GM23248 (cell line): ENCODE results near the gene CHIT1.

ENCODE experiments used
- EZH2 ChIP-seq: fragments of 200-600 bp; sonication (generic); IDR thresholded peaks from 2 replicates; pipeline ENCODE4 v1.6.1; 2018; ENCODE audit warnings: antibody characterized with exemption, mild to moderate bottlenecking; ENCODE audit not compliant: insufficient read depth, poor library complexity, severe bottlenecking
- EZH2phosphoT487 ChIP-seq: fragments of 200-600 bp; sonication (generic); IDR thresholded peaks from 2 replicates; pipeline ENCODE4 v1.6.1; 2018; ENCODE audit warnings: antibody characterized with exemption, moderate library complexity, mild to moderate bottlenecking, low read depth; ENCODE audit not compliant: insufficient read depth

GRCh38 chr1:203199816-203200571 lies 29.5 kb downstream of the CHIT1 start:
- TF ChIP-seq EZH2phosphoT487 (no peak), EZH2 (no peak)
